Mammary epithelial cell (primary cell): ENCODE data around the gene ZNF853.

Experiments
- EZH2 ChIP-seq: IDR thresholded peaks from 2 replicates; pipeline ENCODE4 v1.6.1; 2012; ENCODE audit warnings: low read length, inconsistent platforms, borderline replicate concordance
- TF ChIP-seq, protein P1 (sequence below), 2 donors: IDR thresholded peaks in 1 of 2; conservative IDR thresholded peaks in 1 of 2; 2 replicates each; pipeline ENCODE4 v1.5.1; 2011 to 2012; ENCODE audit warnings: inconsistent platforms in 2 of 2, low read length in 2 of 2, mild to moderate bottlenecking in 2 of 2, control low read depth in 1 of 2, low read depth in 1 of 2; ENCODE audit not compliant: insufficient read depth in 1 of 2; ENCODE audit errors: extremely low read depth in 1 of 2

DNA sequence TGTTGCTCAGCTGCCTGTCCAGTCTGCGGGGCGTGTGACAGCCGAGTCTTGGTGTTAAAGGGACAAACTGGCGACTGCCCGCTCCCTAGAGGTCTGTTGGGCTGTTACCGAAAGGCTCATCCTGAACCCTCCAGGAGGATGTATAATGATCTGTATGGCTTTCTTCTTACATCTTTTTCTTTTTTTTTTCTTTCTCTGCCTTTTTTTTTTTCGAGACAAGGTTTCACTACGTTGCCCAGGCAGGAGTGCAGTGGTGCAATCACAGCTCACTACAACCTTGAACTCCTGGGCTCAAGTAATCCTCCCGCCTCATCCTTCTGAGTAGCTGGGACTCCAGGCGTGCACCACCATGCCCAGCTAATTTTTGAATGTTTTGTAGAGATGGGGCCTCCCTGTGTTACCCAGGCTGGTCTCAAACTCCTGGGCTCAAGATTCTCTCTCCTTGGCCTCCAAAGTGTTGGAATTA lies 24.7 kb upstream of the ZNF853 start:
- TF ChIP-seq, protein P1, sequence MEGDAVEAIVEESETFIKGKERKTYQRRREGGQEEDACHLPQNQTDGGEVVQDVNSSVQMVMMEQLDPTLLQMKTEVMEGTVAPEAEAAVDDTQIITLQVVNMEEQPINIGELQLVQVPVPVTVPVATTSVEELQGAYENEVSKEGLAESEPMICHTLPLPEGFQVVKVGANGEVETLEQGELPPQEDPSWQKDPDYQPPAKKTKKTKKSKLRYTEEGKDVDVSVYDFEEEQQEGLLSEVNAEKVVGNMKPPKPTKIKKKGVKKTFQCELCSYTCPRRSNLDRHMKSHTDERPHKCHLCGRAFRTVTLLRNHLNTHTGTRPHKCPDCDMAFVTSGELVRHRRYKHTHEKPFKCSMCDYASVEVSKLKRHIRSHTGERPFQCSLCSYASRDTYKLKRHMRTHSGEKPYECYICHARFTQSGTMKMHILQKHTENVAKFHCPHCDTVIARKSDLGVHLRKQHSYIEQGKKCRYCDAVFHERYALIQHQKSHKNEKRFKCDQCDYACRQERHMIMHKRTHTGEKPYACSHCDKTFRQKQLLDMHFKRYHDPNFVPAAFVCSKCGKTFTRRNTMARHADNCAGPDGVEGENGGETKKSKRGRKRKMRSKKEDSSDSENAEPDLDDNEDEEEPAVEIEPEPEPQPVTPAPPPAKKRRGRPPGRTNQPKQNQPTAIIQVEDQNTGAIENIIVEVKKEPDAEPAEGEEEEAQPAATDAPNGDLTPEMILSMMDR (conservative IDR thresholded peaks at IDR 0.05 in 1 of 2, IDR thresholded peaks at IDR 0.05 in 1 of 2; ENCODE audit: extremely low read depth in 1 of 2, insufficient read depth in 1 of 2, low read depth in 1 of 2, low read length in 2 of 2) = no peak
- TF ChIP-seq EZH2 = no peak
